ENCODE measurements around the gene IFI30. TPM values are rescaled to one million over a fixed set of nuclear protein-coding genes. Genes with fewer than 3 reads are reported as not detected.

IFI30 gene
- total and polyA plus RNA-seq, 2 experiments from 2014 or later = 27.4 to 34.4 TPM

- Mint-ChIP-seq H3K36me3 (ENCODE audit: low read depth) (no peaks in the 10 kb centered on the region), H3K27ac (no peak overlapping the region), H3K4me3 (no peak overlapping the region), H3K4me1 (peaks cover 15% of the 10 kb centered on the region), H3K9me3 (peaks cover 3% of the 10 kb centered on the region; the same call in 1 of the 3 replicates), H3K27me3 (ENCODE audit: insufficient read depth, low read depth, poor library complexity) (peaks cover 15% of the 10 kb centered on the region)
- H3K4me3 ChIP-seq = no peak overlapping the region
- no peaks in the 10 kb centered on the region for H3K27me3 ChIP-seq (ENCODE audit: insufficient read depth)
- ATAC-seq (no peak), DNase-seq (ENCODE audit: low spot score) (no peak)
- TF ChIP-seq ZNF114 (CRISPR knock-in tag; IDR thresholded peaks at IDR 0.05) = no peak
- no peak for TF ChIP-seq EZH2 (IDR thresholded peaks at IDR 0.05; ENCODE audit: low read depth, unreplicated experiment)
- TF ChIP-seq CTCF (conservative IDR thresholded peaks at IDR 0.05; ENCODE audit: low read depth in 2 of 2) = no peak
- no peak for TF ChIP-seq ETS1 (IDR thresholded peaks at IDR 0.05)
- no peak for TF ChIP-seq ZNF462 (CRISPR knock-in tag; IDR thresholded peaks at IDR 0.05)
- TF ChIP-seq REST (IDR thresholded peaks at IDR 0.05; ENCODE audit: unreplicated experiment) = no peak
- no peak for TF ChIP-seq ZNF331 (CRISPR knock-in tag; IDR thresholded peaks at IDR 0.05; ENCODE audit: low read depth)
- no peak for TF ChIP-seq JUNB (IDR thresholded peaks at IDR 0.05; ENCODE audit: unreplicated experiment)
- no peak for TF ChIP-seq CREB1 (CRISPR knock-in tag; IDR thresholded peaks at IDR 0.05; ENCODE audit: low read depth)
- no peak for TF ChIP-seq EZH2phosphoT487 (IDR thresholded peaks at IDR 0.05; ENCODE audit: unreplicated experiment)
- TF ChIP-seq NANOG (IDR thresholded peaks at IDR 0.05; ENCODE audit: borderline replicate concordance) = no peak
- H3K9me2 ChIP-seq (ENCODE audit: insufficient read depth) = no peaks in the 10 kb centered on the region
- no peaks in the 10 kb centered on the region for H4K20me1 ChIP-seq (replicated peaks; ENCODE audit: insufficient read depth)
- H3K79me2 ChIP-seq (replicated peaks; ENCODE audit: insufficient read depth) = no peaks in the 10 kb centered on the region
- peaks cover 14% of the 10 kb centered on the region; the same call in 1 of the 2 replicates for H3F3A ChIP-seq (replicated peaks; ENCODE audit: low read depth)
- no peak overlapping the region for H2AFZ ChIP-seq
- H3K36me3 ChIP-seq (ENCODE audit: insufficient read depth) = no peaks in the 10 kb centered on the region
- H3K4me1 ChIP-seq (ENCODE audit: insufficient read depth) = peaks cover 7% of the 10 kb centered on the region; the same call in 1 of the 2 replicates
- no peak overlapping the region for H3K27ac ChIP-seq (ENCODE audit: low read depth)
- no peak overlapping the region for H3K4me2 ChIP-seq
Measured at GRCh38 chr19:18218600-18218999, 45.0 kb downstream of the IFI30 start.

All from GM23338 (cell line).